Progenitor cell of endocrine pancreas (in vitro differentiated cells): ENCODE data around the gene SEC16B. TPM values are rescaled to one million over a fixed set of nuclear protein-coding genes. Genes with fewer than 3 reads are reported as not detected.

Source experiments
- DNase-seq: peaks from one replicate; pipeline ENCODE4 v3.0.0; 2021; ENCODE audit warnings: low spot score; ENCODE audit not compliant: unreplicated experiment
- H3K27ac Mint-ChIP-seq: 2 replicates; pipeline ENCODE4 v1.8.0; 2021; ENCODE audit warnings: mild to moderate bottlenecking, moderate library complexity, mixed read lengths
- H3K27me3 Mint-ChIP-seq: 2 replicates; pipeline ENCODE4 v1.8.0; 2021; ENCODE audit warnings: mixed read lengths
- H3K36me3 Mint-ChIP-seq: 2 replicates; pipeline ENCODE4 v1.8.0; 2022; ENCODE audit warnings: mixed read lengths; ENCODE audit not compliant: insufficient read depth
- H3K4me1 Mint-ChIP-seq: 2 replicates; pipeline ENCODE4 v1.8.0; 2021; ENCODE audit warnings: low read depth, mixed read lengths
- H3K4me3 Mint-ChIP-seq: 2 replicates; pipeline ENCODE4 v1.8.0; 2021; ENCODE audit warnings: low read depth, mild to moderate bottlenecking, moderate library complexity, mixed read lengths
- H3K9me3 Mint-ChIP-seq: 2 replicates; pipeline ENCODE4 v1.8.0; 2021; ENCODE audit warnings: low read depth, mixed read lengths
- total RNA-seq: library from RNA; stranded (reverse); gene quantifications from 2 replicates; pipeline ENCODE4 v1.2.1, GENCODE V29; 2021
- TF ChIP-seq, protein P1 (sequence below): fragments of 200-600 bp; sonication (generic); IDR thresholded peaks from one replicate; pipeline ENCODE4 v1.5.0; 2021; ENCODE audit warnings: antibody characterized with exemption, mild to moderate bottlenecking; ENCODE audit not compliant: unreplicated experiment

SEC16B gene
- total RNA-seq, 1 donor from 2014 or later, result 0.67 TPM

DNA sequence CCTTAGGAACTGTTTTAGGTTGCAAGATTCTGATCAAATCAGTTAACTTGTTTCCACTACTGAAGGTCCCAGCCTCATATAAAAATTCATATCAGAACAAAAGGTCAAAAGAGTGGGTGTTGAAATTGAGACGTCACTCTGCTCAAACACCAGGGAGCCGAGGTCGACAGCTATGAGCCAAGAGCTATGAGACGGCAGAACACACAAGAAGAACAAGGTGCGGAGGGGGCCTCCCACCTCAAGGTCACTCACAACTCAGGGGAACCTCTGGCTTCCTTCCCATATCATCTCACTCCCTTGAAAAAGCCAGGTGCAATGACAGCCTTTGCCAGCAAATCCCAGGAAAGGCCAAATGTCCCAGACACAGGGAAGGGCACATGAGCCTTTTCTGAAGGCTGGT is 749 bp downstream of the SEC16B start:
- DNase-seq, result no peak
- TF ChIP-seq, protein P1, sequence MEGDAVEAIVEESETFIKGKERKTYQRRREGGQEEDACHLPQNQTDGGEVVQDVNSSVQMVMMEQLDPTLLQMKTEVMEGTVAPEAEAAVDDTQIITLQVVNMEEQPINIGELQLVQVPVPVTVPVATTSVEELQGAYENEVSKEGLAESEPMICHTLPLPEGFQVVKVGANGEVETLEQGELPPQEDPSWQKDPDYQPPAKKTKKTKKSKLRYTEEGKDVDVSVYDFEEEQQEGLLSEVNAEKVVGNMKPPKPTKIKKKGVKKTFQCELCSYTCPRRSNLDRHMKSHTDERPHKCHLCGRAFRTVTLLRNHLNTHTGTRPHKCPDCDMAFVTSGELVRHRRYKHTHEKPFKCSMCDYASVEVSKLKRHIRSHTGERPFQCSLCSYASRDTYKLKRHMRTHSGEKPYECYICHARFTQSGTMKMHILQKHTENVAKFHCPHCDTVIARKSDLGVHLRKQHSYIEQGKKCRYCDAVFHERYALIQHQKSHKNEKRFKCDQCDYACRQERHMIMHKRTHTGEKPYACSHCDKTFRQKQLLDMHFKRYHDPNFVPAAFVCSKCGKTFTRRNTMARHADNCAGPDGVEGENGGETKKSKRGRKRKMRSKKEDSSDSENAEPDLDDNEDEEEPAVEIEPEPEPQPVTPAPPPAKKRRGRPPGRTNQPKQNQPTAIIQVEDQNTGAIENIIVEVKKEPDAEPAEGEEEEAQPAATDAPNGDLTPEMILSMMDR, result no peak
- H3K36me3 Mint-ChIP-seq, result no peaks in the 10 kb centered on the region
- peaks cover 4% of the 10 kb centered on the region for H3K4me1 Mint-ChIP-seq
- H3K9me3 Mint-ChIP-seq, result no peaks in the 10 kb centered on the region
- H3K27ac Mint-ChIP-seq, result no peak overlapping the region
- H3K4me3 Mint-ChIP-seq, result no peak overlapping the region
- peaks cover 1% of the 10 kb centered on the region for H3K27me3 Mint-ChIP-seq

DNA sequence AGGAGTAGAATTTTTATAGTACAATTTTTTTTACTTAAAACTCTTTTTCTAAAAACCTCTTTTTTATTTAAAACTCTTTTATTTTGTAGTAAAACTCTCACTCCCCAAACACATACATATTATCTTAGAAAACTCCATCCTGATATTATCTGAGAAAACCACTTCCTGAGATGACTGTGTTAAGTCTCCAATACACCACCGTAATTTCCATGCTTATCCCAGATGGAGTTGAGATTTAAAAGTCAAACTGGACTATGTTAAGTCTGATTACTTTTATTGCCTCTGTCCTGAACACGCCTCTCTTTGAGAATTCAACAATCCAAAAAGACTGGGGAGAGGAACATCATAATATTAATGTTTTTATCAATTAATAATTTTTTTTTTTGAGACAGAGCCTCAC is 3.7 kb downstream of the SEC16B start:
- H3K27me3 Mint-ChIP-seq, result no peaks in the 10 kb centered on the region

DNA sequence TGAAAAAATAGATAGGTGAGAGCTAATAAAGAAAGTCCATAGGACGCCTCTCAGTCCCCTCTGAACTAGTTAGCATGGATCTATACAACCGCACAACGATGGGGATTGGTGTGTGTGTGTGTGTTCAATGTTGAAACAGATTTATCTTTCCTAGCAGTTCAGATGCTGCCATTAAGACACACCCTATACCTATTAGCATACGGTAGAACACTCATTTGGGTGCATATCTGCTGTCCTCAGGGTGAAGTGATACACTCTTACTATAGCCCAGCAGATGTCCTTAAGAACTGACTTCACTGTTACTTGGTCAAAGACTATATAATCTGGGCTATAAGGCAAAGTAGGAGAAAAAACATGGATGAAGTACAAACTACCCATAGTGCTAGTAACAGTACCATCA is 4.6 kb downstream of the SEC16B start:
- H3K36me3 Mint-ChIP-seq, result no peaks in the 10 kb centered on the region
- peaks cover 4% of the 10 kb centered on the region for H3K4me1 Mint-ChIP-seq
- H3K27ac Mint-ChIP-seq, result no peak overlapping the region
- DNase-seq, result no peak
- TF ChIP-seq, protein P1, result no peak
- no peaks in the 10 kb centered on the region for H3K27me3 Mint-ChIP-seq
- no peaks in the 10 kb centered on the region for H3K9me3 Mint-ChIP-seq
- H3K4me3 Mint-ChIP-seq, result no peak overlapping the region

More for the DNA sequence above, 3.7 kb downstream of the SEC16B start:
- DNase-seq, result no peak
- no peaks in the 10 kb centered on the region for H3K36me3 Mint-ChIP-seq
- peaks cover 4% of the 10 kb centered on the region for H3K4me1 Mint-ChIP-seq
- H3K9me3 Mint-ChIP-seq, result no peaks in the 10 kb centered on the region
- TF ChIP-seq, protein P1, result no peak
- H3K27ac Mint-ChIP-seq, result no peak overlapping the region
- H3K4me3 Mint-ChIP-seq, result no peak overlapping the region

DNA sequence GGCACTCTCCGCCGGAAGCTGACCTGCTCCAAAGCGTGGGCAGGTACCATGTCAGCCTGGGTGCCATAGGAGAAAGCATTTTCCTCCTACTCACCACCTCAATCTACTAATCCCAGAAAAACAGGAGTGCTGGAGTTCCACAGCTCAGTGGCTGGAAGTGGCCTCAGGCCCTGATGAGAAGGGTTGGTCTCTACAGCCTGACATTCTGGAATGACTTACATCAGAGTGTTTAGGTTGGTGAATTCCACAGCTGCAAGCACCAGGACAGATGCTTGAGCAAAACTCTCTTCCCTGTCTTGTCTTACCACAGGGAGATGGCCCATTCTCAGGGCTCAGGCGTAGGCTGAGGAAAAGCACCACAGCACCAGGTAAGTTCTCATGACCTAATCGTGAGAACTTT is 5.5 kb downstream of the SEC16B start:
- H3K27ac Mint-ChIP-seq, result no peak overlapping the region
- no peaks in the 10 kb centered on the region for H3K36me3 Mint-ChIP-seq
- no peaks in the 10 kb centered on the region for H3K9me3 Mint-ChIP-seq
- TF ChIP-seq, protein P1, result no peak
- no peaks in the 10 kb centered on the region for H3K27me3 Mint-ChIP-seq
- H3K4me3 Mint-ChIP-seq, result no peak overlapping the region
- DNase-seq, result no peak
- no peaks in the 10 kb centered on the region for H3K4me1 Mint-ChIP-seq

DNA sequence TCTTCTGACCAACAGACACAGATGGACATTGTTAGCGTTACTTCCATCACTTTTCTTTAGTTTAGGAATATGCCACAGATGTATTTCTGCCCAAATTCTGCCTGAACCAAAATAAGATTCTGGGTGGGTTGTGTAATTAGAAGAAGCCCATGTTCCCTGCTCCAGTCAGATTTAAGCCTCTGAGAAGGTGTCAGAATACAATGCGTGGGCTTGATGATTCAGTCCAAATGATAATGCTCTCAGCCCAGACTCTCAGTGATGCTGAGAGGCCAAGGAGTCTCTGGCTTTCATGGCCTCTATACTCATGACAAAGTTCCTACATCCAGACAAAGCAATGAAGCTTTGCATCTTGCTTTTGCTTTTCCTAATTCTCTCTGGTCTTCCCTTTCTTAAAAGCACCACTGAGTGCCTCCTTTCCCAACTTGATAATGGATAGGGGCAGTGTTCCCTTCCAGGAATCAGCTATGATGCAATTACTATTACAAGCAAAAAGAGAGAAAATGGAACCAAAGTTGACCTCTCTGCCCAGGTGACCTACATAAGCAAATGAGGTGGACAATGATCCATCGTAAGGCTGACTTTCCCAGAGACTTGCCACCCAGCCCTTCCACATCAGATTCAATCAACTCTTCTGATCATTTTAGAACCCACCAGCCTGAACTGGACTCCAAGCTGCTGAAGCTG is 8.8 kb downstream of the SEC16B start:
- DNase-seq, result no peak
- TF ChIP-seq, protein P1, result no peak
- Mint-ChIP-seq H3K4me3 (no peak overlapping the region), H3K27ac (peak overlapping the region; percentile 34), H3K9me3 (no peaks in the 10 kb centered on the region), H3K4me1 (no peaks in the 10 kb centered on the region), H3K27me3 (no peaks in the 10 kb centered on the region), H3K36me3 (no peaks in the 10 kb centered on the region)
